Measurements from ENCODE around the gene UGT1A6.

The UGT1A6 gene

GRCh38 chr2:233789554-233789953 is 96.9 kb downstream of the UGT1A6 start:
- Histone ChIP-seq H3K27me3 (ENCODE audit: control insufficient read depth, insufficient read depth, low read length) (no peaks in the 10 kb centered on the region), H3K4me1 (ENCODE audit: control insufficient read depth, insufficient read depth, low read length) (no peaks in the 10 kb centered on the region), H3K4me3 (ENCODE audit: low read length) (no peak overlapping the region), H3K27ac (ENCODE audit: low read length) (no peak overlapping the region), H3K36me3 (ENCODE audit: control insufficient read depth, insufficient read depth, low read length) (0 out of 2 replicates have a peak, but pooled peaks cover 3% of the 10 kb centered on the region), H3K9me3 (ENCODE audit: control insufficient read depth, insufficient read depth, low read length) (no peaks in the 10 kb centered on the region)
- no peak for DNase-seq (ENCODE audit: low read depth, low spot score)
- WGBS (ENCODE audit: insufficient coverage, insufficient read length) = no CpG with 5 or more reads among the region's 7 CpGs

- Histone ChIP-seq H3K36me3 (ENCODE audit: control insufficient read depth, insufficient read depth, low read length) (0 out of 2 replicates have a peak, but pooled peaks cover 3% of the 10 kb centered on the region), H3K27ac (ENCODE audit: low read length) (no peak overlapping the region), H3K9me3 (ENCODE audit: control insufficient read depth, insufficient read depth, low read length) (no peaks in the 10 kb centered on the region), H3K4me3 (ENCODE audit: low read length) (no peak overlapping the region), H3K27me3 (ENCODE audit: control insufficient read depth, insufficient read depth, low read length) (no peaks in the 10 kb centered on the region), H3K4me1 (ENCODE audit: control insufficient read depth, insufficient read depth, low read length) (no peaks in the 10 kb centered on the region)
- no peak for DNase-seq (ENCODE audit: low read depth, low spot score)
- WGBS (ENCODE audit: insufficient coverage, insufficient read length) = no CpG with 5 or more reads among the region's 18 CpGs
Observed at GRCh38 chr2:233791151-233791882, 98.6 kb downstream of the UGT1A6 start.

- H3K4me3 ChIP-seq (ENCODE audit: low read length) = no peak overlapping the region
- no CpG with 5 or more reads among the region's 9 CpGs for WGBS (ENCODE audit: insufficient coverage, insufficient read length)
- no peaks in the 10 kb centered on the region for H3K9me3 ChIP-seq (ENCODE audit: control insufficient read depth, insufficient read depth, low read length)
- H3K27me3 ChIP-seq (ENCODE audit: control insufficient read depth, insufficient read depth, low read length) = no peaks in the 10 kb centered on the region
- no peaks in the 10 kb centered on the region for H3K4me1 ChIP-seq (ENCODE audit: control insufficient read depth, insufficient read depth, low read length)
- 0 out of 2 replicates have a peak, but pooled peaks cover 3% of the 10 kb centered on the region for H3K36me3 ChIP-seq (ENCODE audit: control insufficient read depth, insufficient read depth, low read length)
- H3K27ac ChIP-seq (ENCODE audit: low read length) = no peak overlapping the region
- no peak for DNase-seq (ENCODE audit: low read depth, low spot score)
Observed at GRCh38 chr2:233791883-233792329, 99.2 kb downstream of the UGT1A6 start.

GRCh38 chr2:233792720-233793119 is 100.0 kb downstream of the UGT1A6 start:
- H3K27me3 ChIP-seq (ENCODE audit: control insufficient read depth, insufficient read depth, low read length) = no peaks in the 10 kb centered on the region
- WGBS (ENCODE audit: insufficient coverage, insufficient read length) = no CpG with 5 or more reads among the region's 7 CpGs
- 0 out of 2 replicates have a peak, but pooled peaks cover 3% of the 10 kb centered on the region for H3K36me3 ChIP-seq (ENCODE audit: control insufficient read depth, insufficient read depth, low read length)
- no peak for DNase-seq (ENCODE audit: low read depth, low spot score)
- no peaks in the 10 kb centered on the region for H3K4me1 ChIP-seq (ENCODE audit: control insufficient read depth, insufficient read depth, low read length)
- H3K27ac ChIP-seq (ENCODE audit: low read length) = no peak overlapping the region
- no peak overlapping the region for H3K4me3 ChIP-seq (ENCODE audit: low read length)
- no peaks in the 10 kb centered on the region for H3K9me3 ChIP-seq (ENCODE audit: control insufficient read depth, insufficient read depth, low read length)

GRCh38 chr2:233793465-233794127 is 100.9 kb downstream of the UGT1A6 start:
- H3K4me1 ChIP-seq (ENCODE audit: control insufficient read depth, insufficient read depth, low read length) = no peaks in the 10 kb centered on the region
- no peak overlapping the region for H3K27ac ChIP-seq (ENCODE audit: low read length)
- no CpG with 5 or more reads among the region's 18 CpGs for WGBS (ENCODE audit: insufficient coverage, insufficient read length)
- no peak for DNase-seq (ENCODE audit: low read depth, low spot score)
- no peak overlapping the region for H3K4me3 ChIP-seq (ENCODE audit: low read length)
- no peaks in the 10 kb centered on the region for H3K27me3 ChIP-seq (ENCODE audit: control insufficient read depth, insufficient read depth, low read length)
- 0 out of 2 replicates have a peak, but pooled peaks cover 3% of the 10 kb centered on the region for H3K36me3 ChIP-seq (ENCODE audit: control insufficient read depth, insufficient read depth, low read length)
- no peaks in the 10 kb centered on the region for H3K9me3 ChIP-seq (ENCODE audit: control insufficient read depth, insufficient read depth, low read length)

GRCh38 chr2:233794128-233794658 is 101.5 kb downstream of the UGT1A6 start:
- WGBS (ENCODE audit: insufficient coverage, insufficient read length) = no CpG with 5 or more reads among the region's 17 CpGs
- H3K4me1 ChIP-seq (ENCODE audit: control insufficient read depth, insufficient read depth, low read length) = no peaks in the 10 kb centered on the region
- H3K4me3 ChIP-seq (ENCODE audit: low read length) = no peak overlapping the region
- no peak overlapping the region for H3K27ac ChIP-seq (ENCODE audit: low read length)
- DNase-seq (ENCODE audit: low read depth, low spot score) = no peak
- no peaks in the 10 kb centered on the region for H3K27me3 ChIP-seq (ENCODE audit: control insufficient read depth, insufficient read depth, low read length)
- 0 out of 2 replicates have a peak, but pooled peaks cover 3% of the 10 kb centered on the region for H3K36me3 ChIP-seq (ENCODE audit: control insufficient read depth, insufficient read depth, low read length)
- H3K9me3 ChIP-seq (ENCODE audit: control insufficient read depth, insufficient read depth, low read length) = no peaks in the 10 kb centered on the region

- no CpG with 5 or more reads among the region's 13 CpGs for WGBS (ENCODE audit: insufficient coverage, insufficient read length)
- Histone ChIP-seq H3K9me3 (ENCODE audit: control insufficient read depth, insufficient read depth, low read length) (no peaks in the 10 kb centered on the region), H3K27ac (ENCODE audit: low read length) (no peak overlapping the region), H3K36me3 (ENCODE audit: control insufficient read depth, insufficient read depth, low read length) (0 out of 2 replicates have a peak, but pooled peaks cover 3% of the 10 kb centered on the region), H3K4me1 (ENCODE audit: control insufficient read depth, insufficient read depth, low read length) (no peaks in the 10 kb centered on the region), H3K4me3 (ENCODE audit: low read length) (no peak overlapping the region), H3K27me3 (ENCODE audit: control insufficient read depth, insufficient read depth, low read length) (no peaks in the 10 kb centered on the region)
- no peak for DNase-seq (ENCODE audit: low read depth, low spot score)
Observed at GRCh38 chr2:233795735-233796171, 103.1 kb downstream of the UGT1A6 start.

GRCh38 chr2:233796254-233796653 is 103.6 kb downstream of the UGT1A6 start:
- no peaks in the 10 kb centered on the region for H3K27me3 ChIP-seq (ENCODE audit: control insufficient read depth, insufficient read depth, low read length)
- H3K9me3 ChIP-seq (ENCODE audit: control insufficient read depth, insufficient read depth, low read length) = no peaks in the 10 kb centered on the region
- no peak for DNase-seq (ENCODE audit: low read depth, low spot score)
- no peaks in the 10 kb centered on the region for H3K4me1 ChIP-seq (ENCODE audit: control insufficient read depth, insufficient read depth, low read length)
- H3K4me3 ChIP-seq (ENCODE audit: low read length) = no peak overlapping the region
- H3K27ac ChIP-seq (ENCODE audit: low read length) = no peak overlapping the region
- WGBS (ENCODE audit: insufficient coverage, insufficient read length) = no CpG with 5 or more reads among the region's 9 CpGs
- 0 out of 2 replicates have a peak, but pooled peaks cover 3% of the 10 kb centered on the region for H3K36me3 ChIP-seq (ENCODE audit: control insufficient read depth, insufficient read depth, low read length)

GRCh38 chr2:233798335-233799086 is 105.8 kb downstream of the UGT1A6 start:
- H3K36me3 ChIP-seq (ENCODE audit: control insufficient read depth, insufficient read depth, low read length) = 0 out of 2 replicates have a peak, but pooled peaks cover 1% of the 10 kb centered on the region
- no CpG with 5 or more reads among the region's 14 CpGs for WGBS (ENCODE audit: insufficient coverage, insufficient read length)
- no peaks in the 10 kb centered on the region for H3K4me1 ChIP-seq (ENCODE audit: control insufficient read depth, insufficient read depth, low read length)
- no peaks in the 10 kb centered on the region for H3K27me3 ChIP-seq (ENCODE audit: control insufficient read depth, insufficient read depth, low read length)
- no peak for DNase-seq (ENCODE audit: low read depth, low spot score)
- no peaks in the 10 kb centered on the region for H3K9me3 ChIP-seq (ENCODE audit: control insufficient read depth, insufficient read depth, low read length)
- no peak overlapping the region for H3K27ac ChIP-seq (ENCODE audit: low read length)
- H3K4me3 ChIP-seq (ENCODE audit: low read length) = no peak overlapping the region

- WGBS (ENCODE audit: insufficient coverage, insufficient read length) = no CpG with 5 or more reads among the region's 7 CpGs
- no peak for DNase-seq (ENCODE audit: low read depth, low spot score)
- Histone ChIP-seq H3K27ac (ENCODE audit: low read length) (no peak overlapping the region), H3K4me1 (ENCODE audit: control insufficient read depth, insufficient read depth, low read length) (no peaks in the 10 kb centered on the region), H3K9me3 (ENCODE audit: control insufficient read depth, insufficient read depth, low read length) (no peaks in the 10 kb centered on the region), H3K4me3 (ENCODE audit: low read length) (no peak overlapping the region), H3K36me3 (ENCODE audit: control insufficient read depth, insufficient read depth, low read length) (no peaks in the 10 kb centered on the region), H3K27me3 (ENCODE audit: control insufficient read depth, insufficient read depth, low read length) (no peaks in the 10 kb centered on the region)
Observed at GRCh38 chr2:233799087-233799665, 106.5 kb downstream of the UGT1A6 start.
